GM12892 (cell line): ENCODE results near the gene PCDHB5.

Experiments used
- POLR2A ChIP-seq: IDR thresholded peaks from 2 replicates; pipeline ENCODE4 v1.6.1; 2011; ENCODE audit warnings: low read depth, low read length, control low read depth
- POLR2AphosphoS5 ChIP-seq: IDR thresholded peaks from 2 replicates; pipeline ENCODE4 v1.6.1; 2011; ENCODE audit warnings: low read depth, low read length, control low read depth
- TAF1 ChIP-seq: IDR thresholded peaks from 2 replicates; pipeline ENCODE4 v1.6.1; 2011; ENCODE audit warnings: low read depth, mild to moderate bottlenecking, control low read depth, low read length, borderline replicate concordance

- no peak for TF ChIP-seq POLR2A
- no peak for TF ChIP-seq POLR2AphosphoS5
- TF ChIP-seq TAF1: no peak
Measured at GRCh38 chr5:141182248-141182647, 47.2 kb downstream of the PCDHB5 start, which contains the start of gene PCDHB16.
